Measurements from ENCODE around the gene CFHR4.
"Not testable (repeated sequence)": the region's sequence is repeated elsewhere in the genome, so short reads cannot be mapped to it uniquely, and the experiment has no call there.

The CFHR4 gene

DNA sequence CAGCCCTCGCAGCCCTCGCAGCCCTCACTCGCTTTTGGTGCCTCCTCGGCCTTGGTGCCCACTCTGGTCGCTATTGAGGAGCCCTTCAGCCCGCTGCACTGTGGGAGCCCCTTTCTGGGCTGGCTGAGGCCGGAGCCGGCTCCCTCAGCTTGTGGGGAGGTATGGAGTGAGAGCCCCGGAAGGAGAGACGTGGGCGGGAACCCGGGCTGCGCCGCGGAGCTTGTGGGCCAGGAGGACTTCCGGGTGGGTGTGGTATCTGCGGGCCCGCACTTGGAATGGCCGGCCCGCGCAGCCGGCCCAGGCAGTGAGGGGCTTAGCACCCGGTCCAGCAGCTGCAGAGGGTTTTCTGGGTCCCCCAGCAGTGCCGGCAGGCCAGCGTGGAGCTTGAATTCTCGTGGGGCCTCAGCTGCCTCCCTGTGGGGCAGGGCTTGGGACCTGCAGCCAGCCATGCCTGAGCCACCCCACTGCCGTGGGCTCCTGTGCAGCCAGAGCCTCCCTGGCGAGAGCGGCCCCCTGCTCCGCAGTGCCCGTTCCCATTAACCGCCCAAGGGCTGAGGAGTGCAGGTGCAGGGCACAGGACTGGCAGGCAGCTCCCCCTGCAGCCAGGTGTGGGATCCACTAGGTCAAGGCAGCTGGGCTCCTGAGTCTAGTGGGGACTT is 45.8 kb downstream of the CFHR4 start:
- in situ Hi-C loops (cut with HindIII; ENCODE audit: low sequenced_read_pairs): no loop called here

DNA sequence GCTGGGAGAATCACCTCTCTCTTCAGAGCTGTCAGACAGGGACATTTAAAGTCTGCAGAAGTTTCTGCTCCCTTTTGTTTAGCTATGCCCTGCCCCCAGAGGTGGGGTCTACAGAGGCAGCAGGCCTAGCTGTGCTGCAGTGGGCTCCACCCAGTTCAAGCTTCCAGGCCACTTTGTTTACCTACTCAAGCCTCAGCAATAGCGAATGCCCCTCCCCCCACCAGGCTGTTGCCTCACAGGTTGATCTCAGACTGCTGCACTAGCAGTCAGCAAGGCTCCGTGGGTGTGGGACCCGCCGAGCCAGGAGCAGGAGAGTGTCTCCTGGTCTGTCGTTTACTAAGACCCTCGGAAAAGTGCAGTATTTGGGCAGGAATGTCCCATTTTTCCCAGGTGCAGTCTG is 53.6 kb downstream of the CFHR4 start:
- in situ Hi-C loops (cut with HindIII; ENCODE audit: low sequenced_read_pairs): not testable (repeated sequence)

DNA sequence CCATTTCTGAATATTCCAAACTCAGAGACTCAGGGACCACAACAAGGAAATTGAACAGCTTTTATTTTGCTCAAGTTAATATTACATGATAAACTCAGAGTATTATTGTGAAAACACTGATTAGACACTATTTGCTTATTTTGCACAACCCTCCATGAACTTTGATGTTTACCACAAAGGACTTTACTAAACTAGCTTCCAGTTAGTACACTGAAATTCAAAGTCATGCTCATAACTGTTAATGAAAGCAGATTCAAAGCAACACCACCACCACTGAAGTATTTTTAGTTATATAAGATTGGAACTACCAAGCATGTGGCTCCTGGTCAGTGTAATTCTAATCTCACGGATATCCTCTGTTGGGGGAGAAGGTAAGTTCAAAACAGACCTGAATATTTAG is 55.7 kb downstream of the CFHR4 start, which contains the start of gene CFHR2:
Gene CFHR2, plus strand, starts transcription at position 171 of the 400 bp plus-strand sequence. Its CDS starts 143 bp downstream, at position 314.
- in situ Hi-C loops (cut with HindIII; ENCODE audit: low sequenced_read_pairs): not testable (repeated sequence)

DNA sequence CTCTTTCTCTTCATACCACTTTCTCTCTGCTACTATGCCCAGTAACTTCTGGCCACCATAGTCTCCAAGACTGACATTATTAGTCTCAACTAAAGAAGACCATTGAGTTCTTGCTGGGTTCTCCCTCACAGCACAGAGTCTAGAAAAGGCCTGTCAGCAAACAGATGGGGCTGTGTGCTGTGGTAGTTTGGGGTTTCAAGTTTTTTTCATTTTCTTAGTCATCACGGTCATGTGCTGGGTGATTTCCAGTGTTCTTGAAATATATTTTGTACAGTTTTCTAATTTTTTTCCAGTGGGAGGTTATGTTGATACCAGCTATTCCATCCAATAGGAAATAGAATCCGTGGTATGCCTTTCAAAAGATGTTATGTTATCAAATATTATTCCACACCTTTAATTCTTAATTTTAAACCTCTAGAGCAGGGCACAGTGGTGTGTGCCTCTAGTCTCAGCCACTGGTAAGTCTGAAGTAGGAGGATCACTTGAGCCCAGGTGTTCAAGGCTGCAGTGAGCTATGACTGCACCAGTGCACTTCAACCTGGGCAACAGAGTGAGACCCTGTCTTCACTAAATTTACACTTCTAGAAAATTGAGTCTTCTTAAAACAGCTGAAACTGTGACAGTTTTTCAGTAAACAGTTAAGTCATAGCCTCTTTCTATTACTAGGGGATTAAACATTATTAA is 64.0 kb downstream of the CFHR4 start:
- in situ Hi-C loops (cut with HindIII; ENCODE audit: low sequenced_read_pairs): no loop called here

DNA sequence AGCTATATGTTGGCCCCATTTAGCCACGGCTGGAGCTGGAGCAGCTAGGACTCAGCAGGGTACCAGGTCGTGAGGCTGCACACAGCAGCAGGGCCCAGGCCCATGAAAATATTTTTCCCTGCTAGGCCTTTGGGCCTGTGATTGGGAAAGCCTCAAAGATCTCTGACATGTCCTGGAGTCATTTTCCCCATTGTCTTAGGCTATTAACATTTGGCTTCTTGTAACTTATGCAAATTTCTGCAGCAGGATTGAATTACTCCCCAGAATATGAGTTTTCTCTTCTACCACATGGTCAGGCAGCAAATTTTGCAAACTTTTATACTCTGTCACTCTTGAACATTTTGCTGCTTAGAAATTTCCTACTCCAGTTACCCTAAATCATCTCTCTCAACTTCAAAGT is 66.9 kb downstream of the CFHR4 start:
- in situ Hi-C loops (cut with HindIII; ENCODE audit: low sequenced_read_pairs): no loop called here

DNA sequence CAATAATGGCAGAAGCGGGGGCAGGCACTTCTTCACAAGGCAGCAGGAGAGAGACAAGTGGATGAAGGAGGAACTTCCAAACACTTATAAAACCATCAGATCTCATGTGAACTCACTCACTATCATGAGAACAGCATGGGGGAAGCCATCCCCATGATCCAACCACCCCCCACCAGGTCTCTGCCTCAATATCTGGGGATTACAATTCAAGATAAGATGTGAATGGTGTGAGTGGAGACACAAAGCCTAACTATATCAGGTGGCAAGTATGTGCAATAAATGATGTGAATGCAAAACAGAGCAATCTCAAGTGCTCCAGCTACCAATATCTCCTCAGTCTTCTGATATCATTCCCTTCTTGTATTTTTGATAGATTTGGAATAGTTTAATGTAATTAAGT is 68.1 kb downstream of the CFHR4 start:
- in situ Hi-C loops (cut with HindIII; ENCODE audit: low sequenced_read_pairs): no loop called here

DNA sequence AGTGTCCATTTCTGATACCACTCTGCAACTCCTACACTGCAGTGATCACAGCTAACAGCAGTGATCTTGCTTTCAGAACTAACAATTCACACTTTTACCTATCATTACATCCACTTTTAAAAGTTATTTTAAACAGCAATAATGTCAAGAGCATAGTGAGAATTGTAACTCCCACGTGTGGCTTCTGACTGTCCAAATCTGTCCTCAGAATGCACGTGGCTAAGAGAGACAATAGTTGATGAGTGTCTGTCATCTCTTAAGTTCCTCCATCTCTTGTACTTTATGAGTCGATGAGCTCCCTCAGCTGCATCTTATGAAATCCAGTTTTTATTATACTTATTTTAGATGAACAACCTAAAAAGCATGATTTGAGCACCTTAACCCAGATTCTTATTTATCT is 73.0 kb downstream of the CFHR4 start:
- in situ Hi-C loops (cut with HindIII; ENCODE audit: low sequenced_read_pairs): no loop called here

Data from DLD1 (cell line).